GM19239 (cell line): ENCODE results near the gene NXNL2.

Experiments used
- DNase-seq: peaks from one replicate; pipeline ENCODE4 v3.0.0; 2011; ENCODE audit warnings: low spot score; ENCODE audit not compliant: insufficient read length
- FAIRE-seq: peaks from 2 replicates; lab custom pipeline; 2011; peaks lifted over from hg19 to GRCh38; lab: Jason Lieb, UNC

NXNL2 gene

GRCh38 chr9:88530051-88530450, 4.9 kb upstream of the NXNL2 start:
- DNase-seq (no peak), FAIRE-seq (no peak)

- FAIRE-seq: no peak
Measured at GRCh38 chr9:88531920-88532698, 2.9 kb upstream of the NXNL2 start.

GRCh38 chr9:88533951-88534455, 975 bp upstream of the NXNL2 start:
- DNase-seq (no peak), FAIRE-seq (no peak)

More at GRCh38 chr9:88531920-88532698, 2.9 kb upstream of the NXNL2 start:
- no peak for DNase-seq

DNA sequence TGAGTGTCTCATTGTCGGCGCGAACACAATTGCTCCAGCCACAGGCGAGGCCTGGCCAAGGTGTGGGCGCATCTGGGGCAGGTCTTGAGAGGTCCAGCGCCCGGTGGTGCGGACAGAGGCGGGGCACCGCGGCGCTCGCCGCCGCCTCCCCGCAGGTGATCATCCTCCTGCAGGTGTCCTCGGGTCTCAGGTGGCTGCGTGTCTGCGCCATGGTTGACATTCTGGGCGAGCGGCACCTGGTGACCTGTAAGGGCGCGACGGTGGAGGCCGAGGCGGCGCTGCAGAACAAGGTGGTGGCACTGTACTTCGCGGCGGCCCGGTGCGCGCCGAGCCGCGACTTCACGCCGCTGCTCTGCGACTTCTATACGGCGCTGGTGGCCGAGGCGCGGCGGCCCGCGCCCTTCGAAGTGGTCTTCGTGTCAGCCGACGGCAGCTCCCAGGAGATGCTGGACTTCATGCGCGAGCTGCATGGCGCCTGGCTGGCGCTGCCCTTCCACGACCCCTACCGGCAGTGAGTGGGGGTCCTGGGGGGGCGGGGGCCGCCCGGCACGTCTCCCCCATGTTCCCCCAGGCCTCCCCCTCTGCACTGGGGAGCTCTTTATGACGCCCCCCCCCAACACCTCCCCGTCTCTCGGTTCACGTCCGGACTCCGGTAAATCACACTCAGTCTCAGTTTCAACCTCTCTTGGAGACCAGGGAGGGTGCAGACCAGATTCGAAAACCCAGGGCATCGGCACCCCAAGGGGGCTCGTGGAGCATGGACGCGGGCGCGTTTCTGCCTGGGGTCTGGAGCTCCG, 446 bp downstream of the NXNL2 start:
- FAIRE-seq (no peak), DNase-seq (no peak)

DNA sequence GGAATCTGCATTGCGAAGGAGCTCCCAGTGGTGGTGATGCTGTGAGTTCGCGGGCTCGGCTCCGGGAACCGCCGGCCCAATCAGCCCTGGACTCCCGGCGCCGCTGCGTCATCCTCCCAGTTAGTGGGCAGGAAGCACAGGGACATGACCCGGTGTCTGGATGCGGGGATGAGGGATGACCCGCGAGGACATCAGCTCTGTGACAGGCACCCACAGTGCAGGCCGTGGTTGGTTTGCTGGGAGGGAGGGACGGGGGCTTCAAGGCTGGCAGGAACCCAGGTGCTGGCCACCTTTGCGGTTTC, 996 bp downstream of the NXNL2 start:
- DNase-seq (no peak), FAIRE-seq (no peak)

GRCh38 chr9:88536951-88537760, 2.2 kb downstream of the NXNL2 start:
- FAIRE-seq: no peak

GRCh38 chr9:88537761-88538091, 2.7 kb downstream of the NXNL2 start:
- DNase-seq (no peak), FAIRE-seq (no peak)

More at GRCh38 chr9:88536951-88537760, 2.2 kb downstream of the NXNL2 start:
- no peak for DNase-seq

DNA sequence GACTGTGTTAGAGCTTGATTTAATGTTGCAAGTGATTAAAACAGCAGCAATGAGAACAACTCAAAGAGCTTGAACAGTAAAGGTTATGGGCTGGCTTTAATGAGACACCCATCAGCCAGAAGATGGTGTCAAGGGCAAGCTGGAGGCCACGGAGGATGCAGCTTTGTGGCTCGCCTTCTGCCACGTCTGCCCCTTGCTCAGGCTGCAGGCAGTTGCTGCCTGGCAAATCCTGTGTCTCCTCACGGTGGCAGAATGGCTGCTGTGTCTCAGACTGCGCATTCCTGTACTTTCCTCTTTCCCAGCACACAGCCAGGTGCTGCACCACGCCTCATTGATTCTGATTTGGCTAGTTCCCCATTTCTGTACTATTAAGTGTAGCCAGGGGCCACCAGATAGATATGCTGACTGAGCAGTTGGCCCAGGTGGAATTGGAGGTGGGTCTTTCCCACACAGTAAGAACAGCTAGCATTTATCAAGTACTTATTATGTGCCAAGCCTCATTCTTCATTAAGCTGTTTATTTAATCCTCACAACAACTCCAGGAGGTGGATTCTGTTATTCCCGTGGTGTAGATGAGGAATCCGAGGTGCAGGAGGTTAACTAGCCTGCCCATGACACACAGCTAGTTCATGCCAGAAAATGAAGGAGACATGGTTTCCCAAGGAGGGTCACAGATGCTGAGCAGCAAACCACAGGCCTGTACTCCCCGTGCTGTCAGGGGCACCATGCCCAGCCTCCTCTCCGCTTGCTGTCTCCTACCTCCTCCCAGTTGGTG, 3.5 kb downstream of the NXNL2 start:
- FAIRE-seq (no peak), DNase-seq (no peak)

GRCh38 chr9:88539246-88539645, 4.3 kb downstream of the NXNL2 start:
- no peak for FAIRE-seq
- no peak for DNase-seq

DNA sequence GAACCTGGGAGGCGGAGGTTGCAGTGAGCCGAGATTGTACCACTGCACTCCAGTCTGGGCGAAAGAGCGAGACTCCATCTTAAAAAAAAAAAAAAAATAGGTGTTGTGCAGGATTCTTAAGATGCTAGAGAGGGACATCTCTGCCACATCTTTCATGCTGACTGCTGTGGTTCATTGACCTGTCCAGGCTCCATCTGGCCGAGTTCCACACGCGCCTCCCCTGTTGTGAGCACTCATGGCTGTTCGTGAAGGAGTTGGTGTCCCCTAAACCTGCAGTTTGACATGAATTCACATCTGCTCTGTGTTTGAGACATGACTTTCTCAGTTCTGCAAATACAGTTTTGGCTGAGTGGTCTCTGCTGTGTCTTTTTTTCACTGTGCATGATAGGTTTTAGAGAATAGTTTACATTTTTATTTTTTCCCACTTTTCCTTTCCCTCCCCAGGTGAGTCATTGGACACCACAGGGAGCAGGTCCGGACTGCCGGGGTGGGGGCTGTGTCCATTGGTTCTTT, 5.3 kb downstream of the NXNL2 start:
- DNase-seq: no peak
- FAIRE-seq: no peak

DNA sequence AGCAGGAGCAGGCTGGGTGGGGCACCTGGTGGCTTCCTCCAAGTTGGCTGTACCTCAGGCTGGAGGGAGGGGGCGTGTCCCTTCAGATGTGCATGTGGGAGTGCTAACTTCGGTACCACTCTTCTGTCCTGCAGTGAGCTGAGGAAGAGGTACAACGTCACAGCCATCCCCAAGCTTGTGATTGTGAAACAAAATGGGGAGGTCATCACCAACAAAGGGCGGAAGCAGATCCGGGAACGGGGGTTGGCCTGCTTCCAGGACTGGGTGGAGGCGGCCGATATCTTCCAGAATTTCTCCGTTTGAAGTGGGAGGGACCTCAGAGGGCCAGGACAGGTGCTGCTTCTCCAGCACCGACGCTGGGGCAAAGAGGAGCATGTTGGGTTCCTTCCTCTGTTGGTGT, 9.3 kb downstream of the NXNL2 start:
- DNase-seq: no peak

GRCh38 chr9:88551546-88552137, 16.7 kb downstream of the NXNL2 start:
- no peak for DNase-seq
- no peak for FAIRE-seq

More for the DNA sequence above, 9.3 kb downstream of the NXNL2 start:
- FAIRE-seq: no peak

GRCh38 chr9:88553350-88553749, 18.4 kb downstream of the NXNL2 start:
- FAIRE-seq (no peak), DNase-seq (no peak)

- FAIRE-seq: no peak
- no peak for DNase-seq
Measured at GRCh38 chr9:88555268-88555980, 20.4 kb downstream of the NXNL2 start.

DNA sequence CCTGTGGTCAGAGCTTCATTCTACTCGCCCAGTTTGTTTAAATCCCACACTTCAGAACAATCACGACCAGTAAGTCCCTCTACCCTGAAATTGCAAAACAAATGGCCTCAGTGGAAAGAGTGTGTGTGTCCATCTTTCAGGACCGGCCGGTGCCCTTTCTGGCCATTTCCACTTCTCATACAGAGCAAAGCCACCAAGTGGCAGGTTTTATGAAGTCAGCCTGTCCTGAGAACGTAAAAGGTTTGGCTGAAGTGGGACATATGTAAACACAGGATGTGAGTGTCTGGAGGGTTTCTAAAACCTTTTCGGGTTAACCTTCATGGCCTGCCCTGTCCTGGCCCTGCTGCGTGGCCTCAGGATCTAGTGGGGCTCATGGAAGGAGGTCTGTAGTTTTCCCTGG, 24.7 kb downstream of the NXNL2 start:
- no peak for FAIRE-seq
- DNase-seq: no peak

- DNase-seq (no peak), FAIRE-seq (no peak)
Measured at GRCh38 chr9:88567870-88568269, 32.9 kb downstream of the NXNL2 start.

- DNase-seq (no peak), FAIRE-seq (no peak)
Measured at GRCh38 chr9:88571419-88571818, 36.4 kb downstream of the NXNL2 start.

GRCh38 chr9:88572684-88573083, 37.7 kb downstream of the NXNL2 start:
- FAIRE-seq: no peak

DNA sequence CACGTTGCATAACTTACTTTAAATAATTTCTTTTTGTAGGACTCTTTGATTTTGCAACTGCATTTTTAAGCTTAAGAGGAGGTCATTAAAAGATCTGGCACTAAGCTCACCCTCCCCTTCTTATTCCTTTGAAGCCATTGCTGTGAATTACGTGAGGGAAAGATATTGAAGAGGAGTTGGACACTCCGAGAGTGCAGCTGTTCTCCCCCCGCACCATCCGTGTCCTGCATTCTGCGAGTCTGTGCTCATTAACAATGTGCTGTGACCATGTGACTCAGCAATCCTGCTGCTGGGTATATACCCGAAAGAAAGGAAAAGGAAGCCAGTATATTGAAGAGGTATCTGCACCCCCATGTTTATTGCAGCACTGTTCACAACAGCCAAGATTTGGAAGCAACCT, 40.0 kb downstream of the NXNL2 start:
- FAIRE-seq: no peak
- no peak for DNase-seq

More at GRCh38 chr9:88572684-88573083, 37.7 kb downstream of the NXNL2 start:
- no peak for DNase-seq
